HG02970 (cell line): ENCODE results near the gene RC3H1.

Experiments used
- ATAC-seq: cut with Tn5 transposase; IDR thresholded peaks from one replicate; pipeline ENCODE4 v1.9.1; 2021; ENCODE audit warnings: mild to moderate bottlenecking, moderate library complexity, moderate number of reproducible peaks; ENCODE audit not compliant: unreplicated experiment, low FRiP score

RC3H1 gene

DNA sequence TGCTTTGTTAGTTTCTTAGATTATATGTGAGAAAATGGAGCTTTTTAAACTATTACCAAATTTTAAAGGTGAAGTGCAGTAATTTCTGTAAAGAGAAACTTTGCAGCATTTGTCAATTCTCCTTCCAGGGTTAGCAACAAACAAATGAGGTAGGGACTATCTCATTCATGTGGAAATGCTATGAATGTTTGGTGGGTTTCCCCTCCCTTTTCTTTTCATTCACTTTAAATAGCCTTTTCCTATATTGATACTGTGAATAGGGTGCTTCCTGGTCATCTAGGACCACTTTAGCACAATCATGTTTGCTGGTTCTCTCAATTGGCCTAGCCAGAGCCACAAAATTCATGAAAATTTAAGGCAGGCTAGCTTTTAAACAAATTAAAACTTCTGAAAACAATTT lies 133.4 kb downstream of the RC3H1 start:
- ATAC-seq = no peak

DNA sequence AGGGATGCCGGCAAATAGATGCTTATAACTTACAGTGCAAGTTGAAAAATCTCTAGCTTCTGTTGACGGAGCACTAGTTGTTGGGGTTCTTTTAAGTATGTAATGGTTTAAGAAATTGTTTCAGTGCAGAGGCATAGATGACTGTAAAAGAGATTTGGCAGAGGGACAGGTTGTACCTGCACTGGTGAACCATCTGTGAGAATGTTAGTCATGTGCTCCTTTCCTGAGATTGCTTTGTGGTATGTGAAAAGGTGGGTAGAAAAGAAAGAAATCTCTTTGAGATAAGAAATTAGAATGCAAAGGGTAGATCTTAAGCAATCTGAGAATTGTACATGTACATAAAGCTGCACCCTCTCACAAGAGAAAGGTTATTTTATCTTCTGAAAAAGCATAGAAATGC lies 134.5 kb downstream of the RC3H1 start:
- ATAC-seq = no peak

DNA sequence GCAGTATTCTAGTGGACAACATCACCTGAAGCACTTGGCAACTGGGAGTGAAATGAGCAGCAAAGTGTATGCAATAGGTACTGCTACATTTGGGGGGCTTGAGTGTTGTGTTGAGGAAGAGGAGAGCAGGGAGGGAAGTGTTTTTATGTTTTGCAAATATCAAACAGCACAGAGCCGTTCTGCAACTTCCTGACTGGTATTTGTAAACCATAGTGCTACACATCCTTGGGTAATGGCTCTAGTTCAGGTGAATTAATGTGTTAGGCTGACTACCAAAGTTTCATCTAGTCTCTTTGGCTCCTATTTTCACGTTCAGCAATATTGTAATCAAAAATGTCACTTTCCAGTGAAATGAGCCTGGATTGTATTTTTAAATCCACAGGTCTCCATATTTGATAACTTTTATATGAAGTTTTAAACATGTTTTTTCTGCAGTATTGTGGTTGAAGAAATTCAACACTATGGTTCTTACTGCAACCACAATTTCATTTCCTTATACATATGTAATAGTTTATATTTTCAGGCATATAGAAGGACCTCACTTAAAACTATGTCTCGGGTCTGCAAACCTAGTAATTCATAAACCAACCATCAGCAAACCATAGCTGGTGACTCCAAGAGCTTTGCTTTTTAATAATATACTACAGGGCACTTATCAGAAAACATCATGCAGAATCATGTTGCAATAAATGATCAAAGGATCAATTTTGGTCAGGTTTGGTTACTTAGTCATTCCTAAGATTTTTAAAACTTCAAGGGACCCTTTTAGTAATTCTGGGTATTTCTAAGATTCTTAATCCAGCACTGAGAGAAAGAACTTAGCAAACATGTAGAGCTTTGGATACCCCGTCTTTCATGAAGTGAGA lies 135.2 kb downstream of the RC3H1 start:
- ATAC-seq = no peak

DNA sequence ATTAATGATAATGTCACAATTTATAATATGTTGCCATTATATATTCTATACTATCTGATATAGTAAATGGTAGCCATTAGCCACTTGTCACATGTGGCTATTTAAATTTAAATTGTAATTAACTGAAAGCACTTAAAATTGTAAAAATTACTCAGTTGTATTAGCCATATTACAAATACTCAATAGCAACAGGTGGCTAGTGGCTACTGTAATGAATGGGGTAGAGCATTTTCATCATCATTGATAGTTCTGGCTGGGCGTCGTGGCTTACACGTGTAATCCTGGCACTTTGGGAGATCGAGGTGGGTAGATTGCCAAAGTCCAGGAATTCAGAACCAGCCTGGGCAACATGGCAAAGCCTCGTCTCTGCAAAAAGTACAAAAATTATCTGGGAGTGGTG lies 137.5 kb downstream of the RC3H1 start:
- no peak for ATAC-seq
